Sigmoid colon (tissue), 7 donors: ENCODE data around the gene SNX14. TPM values are rescaled to one million over a fixed set of nuclear protein-coding genes. Genes with fewer than 3 reads are reported as not detected.
"Not testable (repeated sequence)": the region's sequence is repeated elsewhere in the genome, so short reads cannot be mapped to it uniquely, and the experiment has no call there.

ENCODE experiments used
- DNase-seq: peaks from one replicate; pipeline ENCODE4 v3.0.0-alpha.2; 2019
- H3K27ac ChIP-seq, 4 donors: fragments of 200-600 bp; sonication (generic); one replicate each; pipeline ENCODE4 v1.5.1; 2016 to 2019; ENCODE audit warnings: mild to moderate bottlenecking in 1 of 4
- H3K27me3 ChIP-seq, 3 donors: fragments of 200-600 bp; sonication (generic); one replicate each; pipeline ENCODE4 v1.5.1; 2019; ENCODE audit warnings: mild to moderate bottlenecking in 1 of 3
- H3K36me3 ChIP-seq, 4 donors: fragments of 200-600 bp; sonication (generic); one replicate each; pipeline ENCODE4 v1.5.1; 2016 to 2019
- H3K4me1 ChIP-seq, 4 donors: fragments of 200-600 bp; sonication (generic); one replicate each; pipeline ENCODE4 v1.5.1; 2017 to 2019
- H3K4me3 ChIP-seq, 4 donors: fragments of 200-600 bp; sonication (generic); one replicate each; pipeline ENCODE4 v1.5.1; 2017 to 2019; ENCODE audit warnings: mild to moderate bottlenecking in 2 of 4, moderate library complexity in 1 of 4
- H3K9me3 ChIP-seq, 4 donors: fragments of 200-600 bp in 3 of 4; sonication (generic) in 3 of 4; one replicate each; pipeline versions ENCODE4 v1.5.1 to v1.6.1; 2013 to 2019
- CTCF ChIP-seq, 4 experiments: fragments of 450-650 bp in 3 of 4; fragments of 200-600 bp in 1 of 4; IDR thresholded peaks; one replicate each; pipeline ENCODE4 v1.5.1; 2016 to 2019; ENCODE audit warnings: antibody characterized with exemption in 4 of 4, mild to moderate bottlenecking in 3 of 4, moderate library complexity in 2 of 4
- EP300 ChIP-seq, 4 donors: sonication (generic); formaldehyde crosslinking; IDR thresholded peaks; one replicate each; pipeline ENCODE4 v1.6.1; 2017; ENCODE audit warnings: antibody characterized with exemption in 4 of 4
- POLR2A ChIP-seq, 2 donors: fragments of 450-650 bp; IDR thresholded peaks; one replicate each; pipeline ENCODE4 v1.6.1; 2016; ENCODE audit warnings: antibody characterized with exemption in 2 of 2, mild to moderate bottlenecking in 2 of 2, moderate library complexity in 2 of 2
- POLR2AphosphoS5 ChIP-seq, 4 donors: sonication (generic); formaldehyde crosslinking; IDR thresholded peaks; one replicate each; pipeline ENCODE4 v1.6.1; 2017; ENCODE audit warnings: antibody characterized with exemption in 4 of 4
- WGBS, 2 donors: extraction: QIAGEN DNeasy Blood & Tissue Kit; methylation state at CpG; one replicate each; pipeline ENCODE4 v1.1.7; 2013; 5-methylcytosine and 5-hydroxymethylcytosine counted together
- intact Hi-C: fragments of 100-400 bp; cut with DNase I; formaldehyde crosslinking; loops from one replicate; pipeline ENCODE4 v1.15.1; 2023
- polyA plus RNA-seq, 3 donors: library from polyadenylated mRNA; stranded (reverse); fragments of 200-250 nt; gene quantifications; one replicate each; pipeline ENCODE4 v1.2.3, GENCODE V29; 2013
- total RNA-seq, 4 donors: library from RNA; depleted of rRNA; stranded (reverse); fragments of >200 nt; gene quantifications; one replicate each; pipeline ENCODE4 v1.1.0, GENCODE V29; 2016
- donor health status: healthy with polysubstance abuse.
- donor health status: Bipolar disorder and iron deficiency.
- donor health status: healthy.

Gene SNX14
- total and polyA plus RNA-seq, 7 donors = 12.9 to 94.2 (median 61.1) TPM

DNA sequence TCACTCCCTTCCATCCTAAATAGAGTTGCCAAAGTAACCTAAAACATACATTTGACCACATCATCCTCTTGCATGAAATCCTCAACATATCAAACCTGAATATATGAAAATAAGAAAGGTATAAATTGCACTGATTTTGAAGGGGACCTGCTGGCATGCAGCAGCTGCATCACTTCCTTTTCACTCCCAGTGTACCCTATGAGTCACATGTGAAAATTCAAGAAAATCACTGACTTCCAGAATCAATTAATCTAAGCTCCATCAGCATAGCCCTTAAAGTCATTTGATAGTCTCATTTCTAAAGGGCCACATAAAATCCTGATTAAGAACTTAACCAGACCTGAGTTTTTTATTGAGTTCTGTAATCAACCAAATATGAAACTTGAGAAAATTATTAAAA, 24.3 kb downstream of the SNX14 start:
- Histone ChIP-seq H3K27me3 (no peaks in the 10 kb centered on the region), H3K9me3 (no peaks in the 10 kb centered on the region), H3K36me3 (peaks cover 0 to 35% (median 4%) of the 10 kb centered on the region in 4 donors), H3K27ac (no peak overlapping the region), H3K4me3 (no peak overlapping the region), H3K4me1 (no peaks in the 10 kb centered on the region)
- intact Hi-C loops = no loop called here
- DNase-seq = no peak
- TF ChIP-seq POLR2A (IDR thresholded peaks at IDR 0.05) = no peak
- no peak for TF ChIP-seq EP300 (IDR thresholded peaks at IDR 0.05)
- no peak for TF ChIP-seq POLR2AphosphoS5 (IDR thresholded peaks at IDR 0.05)

DNA sequence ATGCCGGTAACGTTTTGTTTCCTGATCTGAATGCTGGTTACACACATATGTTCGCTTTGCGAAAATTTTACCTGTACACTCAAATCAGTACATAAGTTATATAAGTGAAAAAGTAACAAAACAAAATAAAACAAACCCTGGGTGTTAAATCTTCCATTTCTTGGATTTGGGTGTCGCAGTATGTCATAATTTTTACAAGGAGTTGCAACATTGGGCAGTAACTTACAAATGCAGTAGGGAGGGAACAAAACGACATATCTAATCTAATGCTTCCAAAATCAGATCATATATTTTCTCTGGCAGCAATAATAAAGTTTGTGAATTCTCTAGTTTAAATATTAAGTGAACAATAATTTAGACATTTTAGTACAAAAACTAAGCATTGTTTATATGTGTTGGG, 25.2 kb downstream of the SNX14 start:
- H3K4me3 ChIP-seq = no peak overlapping the region
- intact Hi-C loops = no loop called here
- no peak for DNase-seq
- no peaks in the 10 kb centered on the region for H3K9me3 ChIP-seq
- H3K27ac ChIP-seq = no peak overlapping the region
- H3K27me3 ChIP-seq = no peaks in the 10 kb centered on the region
- peaks cover 0 to 39% (median 4%) of the 10 kb centered on the region in 4 donors for H3K36me3 ChIP-seq
- WGBS, 2 donors = 86 to 91% methylated on average over 6 of the region's 6 CpGs
- no peaks in the 10 kb centered on the region for H3K4me1 ChIP-seq
- TF ChIP-seq POLR2A (IDR thresholded peaks at IDR 0.05) = no peak
- no peak for TF ChIP-seq EP300 (IDR thresholded peaks at IDR 0.05)
- no peak for TF ChIP-seq POLR2AphosphoS5 (IDR thresholded peaks at IDR 0.05)
- TF ChIP-seq CTCF (IDR thresholded peaks at IDR 0.05) = no peak

DNA sequence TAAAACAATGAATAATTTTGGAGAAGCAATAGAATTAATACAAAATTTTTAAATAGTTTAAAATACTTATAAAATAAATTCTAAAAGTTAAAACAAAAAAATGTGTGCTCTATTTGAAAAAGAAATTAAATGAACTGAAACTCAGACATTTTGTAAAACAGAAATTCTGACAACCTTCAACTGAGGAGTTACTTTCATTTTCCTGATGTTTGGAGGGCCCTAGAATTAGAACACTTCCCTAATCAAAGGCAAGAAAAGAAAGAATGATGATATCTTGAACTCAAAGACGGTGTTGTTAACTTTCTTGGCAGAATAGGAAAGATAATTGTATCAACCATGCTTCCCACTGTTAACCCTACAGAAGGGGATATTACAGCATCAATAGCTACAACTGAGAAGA, 27.9 kb downstream of the SNX14 start:
- no peak overlapping the region for H3K27ac ChIP-seq
- TF ChIP-seq POLR2AphosphoS5 (IDR thresholded peaks at IDR 0.05) (no peak), CTCF (IDR thresholded peaks at IDR 0.05) (no peak), POLR2A (IDR thresholded peaks at IDR 0.05) (no peak), EP300 (IDR thresholded peaks at IDR 0.05) (no peak)
- 43 to 74% methylated on average over 1 of the region's 1 CpG for WGBS, 2 donors
- intact Hi-C loops = no loop called here
- peaks cover 0 to 42% (median 0%) of the 10 kb centered on the region in 4 donors for H3K36me3 ChIP-seq
- no peaks in the 10 kb centered on the region for H3K27me3 ChIP-seq
- no peak for DNase-seq
- H3K9me3 ChIP-seq = no peaks in the 10 kb centered on the region
- H3K4me3 ChIP-seq = no peak overlapping the region
- H3K4me1 ChIP-seq = no peaks in the 10 kb centered on the region

GRCh38 chr6:85564223-85564622, 29.4 kb downstream of the SNX14 start:
- H3K4me1 ChIP-seq, H3K27me3 ChIP-seq, H3K4me3 ChIP-seq, H3K9me3 ChIP-seq, H3K27ac ChIP-seq, intact Hi-C loops, DNase-seq: not testable (repeated sequence)
- 93 to 96% methylated on average over 1 of the region's 2 CpGs for WGBS, 2 donors
- peaks cover 0 to 44% (median 0%) of the 10 kb centered on the region in 4 donors for H3K36me3 ChIP-seq

- WGBS, 2 donors = 90 to 95% methylated on average over 3 of the region's 3 CpGs
- intact Hi-C loops = no loop called here
- TF ChIP-seq POLR2A (IDR thresholded peaks at IDR 0.05) = no peak
- no peak for TF ChIP-seq POLR2AphosphoS5 (IDR thresholded peaks at IDR 0.05)
- no peak for TF ChIP-seq CTCF (IDR thresholded peaks at IDR 0.05)
- TF ChIP-seq EP300 (IDR thresholded peaks at IDR 0.05) = no peak
- Histone ChIP-seq H3K4me3 (no peak overlapping the region), H3K27ac (no peak overlapping the region), H3K27me3 (no peaks in the 10 kb centered on the region), H3K36me3 (peaks cover 0 to 36% (median 0%) of the 10 kb centered on the region in 4 donors), H3K9me3 (no peaks in the 10 kb centered on the region), H3K4me1 (no peaks in the 10 kb centered on the region)
- no peak for DNase-seq
Observed at GRCh38 chr6:85561750-85562357, 31.8 kb downstream of the SNX14 start.
